GM21447 (cell line): Measurements from ENCODE around the gene ITIH5.

ENCODE experiments used
- ATAC-seq: cut with Tn5 transposase; IDR thresholded peaks from one replicate; pipeline ENCODE4 v1.9.1; 2021; ENCODE audit not compliant: unreplicated experiment

Gene ITIH5

DNA sequence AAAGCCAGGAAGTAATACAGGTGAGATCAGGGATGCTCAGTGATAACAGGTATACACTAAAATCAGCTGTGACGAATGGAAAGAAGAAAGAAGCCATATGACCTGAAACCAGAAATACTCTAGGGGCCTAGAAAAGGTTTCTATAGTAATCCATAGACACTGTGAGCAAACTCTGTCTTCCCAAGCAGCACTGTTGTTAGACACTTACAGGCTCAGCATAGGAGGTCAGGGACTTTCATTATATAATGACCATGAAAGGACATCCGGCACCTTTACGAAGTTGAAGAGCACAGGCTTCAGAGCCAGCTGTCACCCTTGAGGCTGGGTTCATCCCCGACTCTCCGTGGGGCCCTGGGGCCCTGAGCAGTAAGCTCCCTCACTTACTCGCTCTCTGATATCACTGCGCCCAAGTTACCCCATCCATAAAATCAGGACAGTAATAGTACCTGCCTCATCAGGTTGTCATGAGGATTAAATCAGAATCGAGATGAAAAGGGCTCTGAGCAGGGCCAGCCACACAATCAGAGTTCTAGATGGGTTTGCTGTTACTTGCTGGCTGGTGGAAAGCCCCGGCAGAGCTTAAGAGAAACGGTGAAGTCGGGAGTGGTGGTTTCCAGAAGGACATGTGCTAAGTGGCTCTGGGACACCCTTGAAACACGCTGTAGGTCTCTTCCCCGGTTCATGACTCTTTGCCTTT is 79.5 kb downstream of the ITIH5 start:
- no peak for ATAC-seq

- ATAC-seq = no peak
Measured at GRCh38 chr10:7585228-7585627, 81.5 kb downstream of the ITIH5 start.

- ATAC-seq = no peak
Measured at GRCh38 chr10:7583626-7584025, 83.1 kb downstream of the ITIH5 start.

DNA sequence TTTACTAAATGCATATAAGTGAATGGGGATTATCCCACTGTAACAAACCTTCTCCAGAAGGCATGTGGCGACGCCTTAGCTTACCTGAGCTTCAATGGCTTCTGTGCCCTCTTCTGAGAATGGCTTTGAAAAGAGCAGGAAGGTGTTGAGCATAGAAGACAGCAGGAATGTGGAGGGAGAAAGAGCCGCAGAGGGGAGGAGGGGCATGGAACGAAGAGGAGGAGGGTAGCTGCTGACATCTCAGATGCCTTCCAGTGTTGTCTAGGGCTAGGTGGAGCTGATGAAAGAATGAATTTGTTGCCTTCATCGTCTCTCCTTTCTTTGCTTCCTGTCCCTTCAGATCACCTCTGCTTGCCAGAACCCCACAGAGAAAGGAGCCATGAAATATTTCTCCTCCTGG is 86.2 kb downstream of the ITIH5 start:
- no peak for ATAC-seq

- no peak for ATAC-seq
Measured at GRCh38 chr10:7579681-7580080, 87.1 kb downstream of the ITIH5 start.

DNA sequence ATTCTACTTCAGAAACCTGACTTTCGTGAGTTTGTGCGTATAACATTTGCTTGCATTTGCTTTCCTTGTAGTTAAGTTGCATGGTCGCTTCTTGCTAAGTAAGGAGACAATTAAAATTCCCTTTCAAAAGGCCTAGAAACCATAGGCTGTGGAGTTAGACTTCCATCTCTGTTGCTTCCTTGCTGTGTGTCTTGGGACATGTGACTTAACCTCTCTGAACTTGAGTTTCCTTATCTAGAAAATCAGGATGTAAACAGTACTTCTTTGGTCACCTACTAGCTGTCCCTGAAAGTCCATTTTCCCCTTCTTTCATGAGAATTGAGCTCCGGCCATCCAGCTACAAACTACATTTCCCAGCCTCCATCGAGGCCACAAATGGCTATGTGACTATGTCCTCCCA is 89.2 kb downstream of the ITIH5 start:
- no peak for ATAC-seq

DNA sequence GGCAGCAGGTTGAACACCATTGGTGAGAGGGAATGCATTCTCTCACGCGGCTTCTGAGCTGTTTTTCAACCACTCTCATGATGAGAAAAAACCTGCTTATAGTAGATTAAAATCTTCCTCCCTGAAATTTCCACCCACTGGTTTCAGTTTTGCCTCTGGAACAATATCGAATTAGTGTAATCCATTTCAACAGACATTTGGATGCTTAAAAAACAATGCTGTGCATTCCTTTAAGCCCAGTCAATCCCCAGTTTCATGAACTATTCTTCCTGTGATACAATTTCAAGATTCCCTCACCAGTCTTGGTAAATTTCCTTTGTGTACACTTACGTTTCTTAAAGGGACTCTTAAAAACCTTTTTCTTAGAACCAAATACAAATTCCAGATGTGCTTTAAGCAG is 89.6 kb downstream of the ITIH5 start:
- no peak for ATAC-seq

DNA sequence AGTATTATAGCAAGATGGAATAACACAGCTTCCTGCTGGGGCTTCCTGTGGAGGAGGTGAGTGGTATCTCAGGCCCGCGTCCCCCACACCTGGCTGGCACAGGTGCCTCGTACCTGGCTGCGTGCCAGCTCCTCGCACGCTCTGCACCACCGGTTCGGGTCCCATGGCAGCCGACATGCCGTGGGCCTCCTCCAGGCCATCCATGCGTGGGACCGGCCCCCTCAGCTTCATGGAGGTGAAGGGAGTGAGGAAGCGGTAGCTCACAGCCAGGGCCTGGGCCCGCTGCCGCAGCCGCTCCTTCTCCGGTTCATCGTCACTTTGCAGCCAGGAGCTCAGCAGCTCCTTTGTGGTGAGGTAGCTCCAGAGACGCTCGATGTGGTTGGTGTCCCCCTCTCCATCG is 90.4 kb downstream of the ITIH5 start:
- ATAC-seq = no peak

- ATAC-seq = no peak
Measured at GRCh38 chr10:7572391-7572790, 94.4 kb downstream of the ITIH5 start.

- ATAC-seq = no peak
Measured at GRCh38 chr10:7571981-7572380, 94.8 kb downstream of the ITIH5 start.

DNA sequence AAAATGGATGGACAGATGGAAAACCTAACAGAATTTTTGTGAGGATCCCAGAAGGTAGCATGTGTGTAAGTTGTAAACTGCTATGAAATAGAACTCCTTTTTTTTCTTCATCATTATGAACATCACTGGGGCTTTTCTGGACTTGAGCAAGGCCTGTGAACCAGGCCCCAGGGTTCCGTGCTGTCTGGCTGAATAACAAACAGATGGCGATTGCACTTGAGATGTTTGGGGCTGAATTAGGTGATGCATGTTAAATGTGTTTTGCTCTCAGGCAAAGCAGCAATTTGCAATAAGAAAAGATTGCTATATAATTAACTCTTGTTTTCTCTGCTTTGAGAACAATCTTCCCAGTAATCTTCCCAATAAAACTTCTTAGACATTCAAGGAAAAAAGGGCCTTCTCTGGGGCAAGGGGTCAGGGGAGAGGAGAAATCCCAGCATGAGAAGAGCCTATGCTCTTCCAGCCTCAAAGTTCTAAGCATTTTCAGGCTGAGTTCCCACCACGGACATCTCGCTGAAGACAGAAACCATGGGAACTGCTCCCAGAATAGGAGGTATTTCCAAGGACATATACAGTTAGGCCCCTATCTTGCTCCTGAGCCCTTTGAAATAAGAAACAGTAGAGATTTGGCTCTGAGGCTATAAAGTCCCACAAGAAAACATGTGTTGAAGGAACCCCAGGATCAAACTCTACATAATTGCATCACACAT is 98.7 kb downstream of the ITIH5 start:
- ATAC-seq = no peak

DNA sequence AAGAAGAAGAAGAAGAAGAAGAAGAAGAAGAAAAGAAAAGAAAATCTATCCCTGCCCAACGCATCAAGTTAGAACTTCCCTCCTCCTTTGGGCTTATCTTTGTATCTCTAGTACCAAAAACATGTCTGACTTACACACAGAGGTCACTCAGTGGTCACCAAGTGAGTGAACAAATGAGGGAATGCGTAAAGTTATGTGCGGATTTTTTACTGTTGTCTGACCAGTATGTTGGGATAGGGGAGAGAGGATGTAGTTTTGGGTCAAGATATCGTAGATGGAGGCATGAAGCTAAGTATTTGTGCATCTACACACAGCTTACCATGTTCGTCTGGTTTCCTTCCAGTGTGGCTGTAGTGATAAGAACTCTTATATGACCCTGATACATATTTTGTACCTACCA is 99.9 kb downstream of the ITIH5 start:
- ATAC-seq = no peak

GRCh38 chr10:7565871-7566270 is 100.9 kb downstream of the ITIH5 start:
- no peak for ATAC-seq

DNA sequence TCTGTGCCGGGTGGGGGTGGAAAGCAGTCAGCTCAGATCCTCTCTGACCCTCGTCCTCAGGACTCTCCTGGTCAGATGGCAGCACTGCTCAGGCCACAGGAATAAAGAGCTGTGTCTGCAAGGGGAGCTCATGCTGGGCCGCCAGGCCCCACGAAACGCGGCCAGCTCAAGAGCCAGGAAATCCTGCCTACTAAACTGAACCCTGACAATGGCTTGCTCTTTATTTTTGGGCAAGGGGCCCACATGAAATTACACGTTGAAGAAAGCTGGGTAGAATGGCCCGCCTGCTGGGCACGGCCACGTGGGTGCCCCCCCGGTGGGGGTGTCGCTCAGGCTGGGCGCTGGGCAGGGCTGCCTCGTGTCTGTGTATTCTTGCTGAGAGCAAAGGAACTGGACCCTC is 103.0 kb downstream of the ITIH5 start:
- no peak for ATAC-seq

DNA sequence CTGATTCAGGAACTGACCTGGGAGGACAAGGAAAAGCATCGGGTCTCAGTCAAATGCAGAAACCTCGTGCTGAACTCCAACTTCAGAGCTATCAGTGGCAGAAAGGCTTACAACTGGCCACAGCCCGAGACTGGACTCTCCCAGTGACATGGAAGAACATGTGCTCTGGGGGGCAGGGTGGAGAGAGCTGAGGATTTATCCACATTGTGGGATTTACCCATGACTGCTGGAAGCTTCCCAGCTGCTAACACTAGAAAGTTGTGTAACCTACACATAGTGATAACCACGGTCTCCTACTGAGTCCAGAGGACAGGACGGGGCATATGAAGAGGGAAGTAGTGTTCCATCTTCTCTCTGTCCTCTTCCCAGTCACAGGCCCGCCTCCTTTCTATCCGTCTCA is 103.4 kb downstream of the ITIH5 start:
- ATAC-seq = no peak

- no peak for ATAC-seq
Measured at GRCh38 chr10:7561985-7562384, 104.8 kb downstream of the ITIH5 start.

- no peak for ATAC-seq
Measured at GRCh38 chr10:7561216-7561893, 105.4 kb downstream of the ITIH5 start.

DNA sequence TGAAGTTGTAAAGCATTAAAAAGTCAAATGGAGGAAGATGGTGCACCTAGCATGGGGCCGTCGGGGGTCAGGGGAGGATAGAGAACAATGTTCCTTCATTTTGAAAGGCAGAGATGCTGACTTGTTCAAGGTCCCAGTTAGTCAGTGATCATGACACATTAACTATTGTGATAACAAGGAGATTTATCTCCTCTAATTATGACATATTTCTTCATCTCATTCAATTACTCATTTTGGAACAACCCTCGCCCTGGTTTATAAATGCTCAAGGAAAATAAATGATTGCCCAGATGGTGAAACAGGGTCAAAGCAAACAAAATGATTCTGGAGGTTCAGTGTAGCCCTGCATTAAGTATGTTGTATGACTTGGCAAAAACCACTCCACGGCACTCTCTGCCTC is 106.2 kb downstream of the ITIH5 start:
- no peak for ATAC-seq

DNA sequence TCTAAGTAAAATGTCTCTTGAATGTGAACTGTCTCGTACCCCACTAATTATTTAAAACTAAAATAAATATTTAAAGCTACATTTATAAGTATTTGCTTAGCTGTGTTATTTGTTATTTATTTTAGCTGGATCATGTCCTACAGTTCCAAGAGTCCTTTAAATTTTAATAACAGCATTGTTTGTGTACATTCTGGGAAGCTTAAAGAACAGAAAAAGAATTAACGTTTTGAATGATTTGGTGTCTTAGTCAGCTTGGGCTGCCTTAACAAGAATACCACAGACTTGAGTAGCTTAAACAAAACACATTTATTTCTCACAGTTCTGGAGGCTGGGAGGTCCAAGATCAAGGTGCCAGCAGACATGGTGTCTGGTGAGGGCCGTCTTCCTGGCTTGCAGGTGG is 107.4 kb downstream of the ITIH5 start:
- ATAC-seq = no peak

- ATAC-seq = no peak
Measured at GRCh38 chr10:7558036-7558435, 108.7 kb downstream of the ITIH5 start.

DNA sequence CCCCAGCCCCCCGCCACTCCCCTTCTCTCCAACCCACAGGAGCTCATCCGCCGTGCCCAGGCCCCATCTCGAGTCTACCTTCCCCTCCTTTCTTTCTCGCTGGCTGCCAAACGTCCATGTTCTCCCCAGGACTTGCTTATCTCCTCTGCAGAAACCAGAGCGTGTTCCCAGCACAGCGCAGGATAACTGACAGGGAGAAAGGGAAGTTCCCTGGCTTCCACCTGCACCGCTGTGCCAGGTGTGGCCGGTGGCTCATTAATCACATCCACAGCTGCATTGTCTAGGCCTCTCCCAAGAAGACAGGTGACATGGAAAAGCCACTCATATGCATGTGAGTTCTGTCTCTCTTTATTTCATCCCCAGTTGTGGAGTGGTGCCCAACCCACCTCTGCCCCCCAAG is 113.2 kb downstream of the ITIH5 start:
- ATAC-seq = no peak

DNA sequence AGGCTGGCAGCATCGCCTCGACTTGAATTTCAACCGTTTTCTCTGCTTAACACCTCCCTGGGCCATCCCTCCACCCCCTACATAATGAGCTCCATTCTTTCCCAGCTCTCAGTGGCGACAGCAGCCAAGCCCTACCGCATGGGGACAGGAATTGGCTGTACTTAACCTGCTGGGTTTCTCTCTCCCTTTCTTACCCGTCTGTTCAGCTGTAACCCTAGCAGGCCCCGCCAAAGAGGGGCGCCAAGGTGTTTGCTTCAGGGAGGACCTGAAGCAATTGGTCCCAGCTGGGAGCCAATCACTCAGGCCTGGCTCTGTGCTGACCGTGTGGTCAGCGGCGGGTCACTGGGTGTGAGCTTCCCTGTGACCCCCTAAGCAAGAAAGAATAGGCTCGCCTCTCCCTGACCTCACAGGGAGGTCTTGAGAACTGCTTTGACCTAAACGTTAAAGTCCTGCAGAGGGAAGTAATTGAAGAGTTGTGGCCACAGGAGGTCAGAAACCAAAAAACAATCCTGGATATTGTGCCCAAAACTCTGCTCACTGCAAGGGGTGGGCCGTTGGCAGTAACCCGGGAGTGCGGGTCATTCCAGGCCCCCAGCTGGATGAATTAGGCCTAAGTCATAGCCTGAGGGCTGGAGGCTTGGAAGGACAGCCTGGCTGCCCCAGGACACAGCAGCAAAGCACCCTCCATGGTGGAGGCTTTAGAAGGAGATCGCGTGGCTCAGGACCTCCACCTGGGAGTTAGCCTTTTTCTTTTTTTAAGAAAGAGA is 114.6 kb downstream of the ITIH5 start:
- no peak for ATAC-seq
